A549 treated with ZK216348 at 1 μM for 4 hours (cell line): Measurements from ENCODE around the gene ST3GAL5. TPM values are rescaled to one million over a fixed set of nuclear protein-coding genes. Genes with fewer than 3 reads are reported as not detected.

Source experiments
- total RNA-seq: library from RNA; stranded (reverse); fragments of 200-300 nt; extraction: Qiagen RNA extraction; gene quantifications from 5 replicates; pipeline ENCODE4 v1.2.3, GENCODE V29; 2022; ENCODE audit warnings: low read depth

Gene ST3GAL5
- 26.3 to 55.5 TPM (median 39.5 TPM) in 5 replicates for total RNA-seq

GRCh38 chr2:85888684-85889626 lies at the start of gene ST3GAL5:
TSS of gene ST3GAL5 (minus strand) at chr2:85888990. CDS start at chr2:85888905, 85 bp downstream.

Other genes with a start within 250 kb of the ST3GAL5 start
- gene SFTPB, start 220.8 kb downstream of the ST3GAL5 start, total RNA-seq, result 0.11 to 0.14 TPM in 2 of 5 replicates, not detected in the others
- 0.38 TPM in 1 of 5 replicates, not detected in the others for gene GNLY, start 194.6 kb downstream of the ST3GAL5 start, total RNA-seq
- 7.8 to 14.0 TPM (median 9.8 TPM) in 5 replicates for gene ATOH8, start 135.0 kb downstream of the ST3GAL5 start, total RNA-seq
- 15.5 to 28.0 TPM (median 22.7 TPM) in 5 replicates for gene POLR1A, start 216.9 kb upstream of the ST3GAL5 start, total RNA-seq
- gene PTCD3, start 217.2 kb upstream of the ST3GAL5 start, total RNA-seq, result 62.4 to 111 TPM (median 73.0 TPM) in 5 replicates